Vagina (tissue), 2 donors: ENCODE measurements around the gene ZNF385B. TPM values are rescaled to one million over a fixed set of nuclear protein-coding genes. Genes with fewer than 3 reads are reported as not detected.

Experiments
- DNase-seq, 2 donors: peaks; one replicate each; pipeline ENCODE4 v3.0.0-alpha.2; 2017; ENCODE audit errors: extremely low spot score in 2 of 2
- H3K27ac ChIP-seq: fragments of 200-600 bp; sonication (generic); one replicate; pipeline ENCODE4 v1.5.1; 2019
- H3K27me3 ChIP-seq: fragments of 200-600 bp; sonication (generic); one replicate; pipeline ENCODE4 v1.5.1; 2019
- H3K36me3 ChIP-seq, 2 donors: fragments of 200-600 bp; sonication (generic); one replicate each; pipeline ENCODE4 v1.5.1; 2017 to 2019
- H3K4me1 ChIP-seq: fragments of 200-600 bp; sonication (generic); one replicate; pipeline ENCODE4 v1.5.1; 2019
- H3K4me3 ChIP-seq, 2 donors: fragments of 200-600 bp; sonication (generic); 1 replicate in 1 of 2; 2 replicates in 1 of 2; pipeline ENCODE4 v1.5.1; 2016 to 2019
- H3K9me3 ChIP-seq: fragments of 200-600 bp; sonication (generic); one replicate; pipeline ENCODE4 v1.5.1; 2019
- POLR2A ChIP-seq, 2 donors: fragments of 450-650 bp; IDR thresholded peaks; one replicate each; pipeline ENCODE4 v1.6.1; 2017; ENCODE audit warnings: antibody characterized with exemption in 2 of 2, mild to moderate bottlenecking in 2 of 2, moderate library complexity in 2 of 2
- POLR2AphosphoS5 ChIP-seq, 2 donors: sonication (generic); formaldehyde crosslinking; IDR thresholded peaks; one replicate each; pipeline ENCODE4 v1.9.0; 2017; ENCODE audit warnings: antibody characterized with exemption in 2 of 2, mild to moderate bottlenecking in 2 of 2, low read depth in 1 of 2; ENCODE audit not compliant: insufficient read depth in 1 of 2
- intact Hi-C: fragments of 100-400 bp; cut with DNase I; formaldehyde crosslinking; loops from one replicate; pipeline ENCODE4 v1.15.1; 2023
- total RNA-seq: library from RNA; depleted of rRNA; stranded (reverse); fragments of >200 nt; gene quantifications from one replicate; pipeline ENCODE4 v1.2.3, GENCODE V29; 2016
- TF ChIP-seq, protein P1 (sequence below), 3 experiments: fragments of 450-650 bp in 2 of 3; fragments of 200-600 bp in 1 of 3; sonication (generic) in 1 of 3; IDR thresholded peaks; one replicate each; pipeline ENCODE4 v1.5.1; 2017 to 2019; ENCODE audit warnings: antibody characterized with exemption in 3 of 3, mild to moderate bottlenecking in 2 of 3, moderate library complexity in 2 of 3

Gene ZNF385B
- total RNA-seq, 1 donor from 2014 or later: 11.5 TPM

- H3K27me3 ChIP-seq: no peaks in the 10 kb centered on the region
- intact Hi-C loops: no loop called here
- H3K27ac ChIP-seq: no peak overlapping the region
- H3K36me3 ChIP-seq: no peaks in the 10 kb centered on the region
- H3K9me3 ChIP-seq: no peaks in the 10 kb centered on the region
- no peak for TF ChIP-seq POLR2AphosphoS5 (IDR thresholded peaks at IDR 0.05; ENCODE audit: insufficient read depth in 1 of 2, low read depth in 1 of 2)
- TF ChIP-seq, protein P1, sequence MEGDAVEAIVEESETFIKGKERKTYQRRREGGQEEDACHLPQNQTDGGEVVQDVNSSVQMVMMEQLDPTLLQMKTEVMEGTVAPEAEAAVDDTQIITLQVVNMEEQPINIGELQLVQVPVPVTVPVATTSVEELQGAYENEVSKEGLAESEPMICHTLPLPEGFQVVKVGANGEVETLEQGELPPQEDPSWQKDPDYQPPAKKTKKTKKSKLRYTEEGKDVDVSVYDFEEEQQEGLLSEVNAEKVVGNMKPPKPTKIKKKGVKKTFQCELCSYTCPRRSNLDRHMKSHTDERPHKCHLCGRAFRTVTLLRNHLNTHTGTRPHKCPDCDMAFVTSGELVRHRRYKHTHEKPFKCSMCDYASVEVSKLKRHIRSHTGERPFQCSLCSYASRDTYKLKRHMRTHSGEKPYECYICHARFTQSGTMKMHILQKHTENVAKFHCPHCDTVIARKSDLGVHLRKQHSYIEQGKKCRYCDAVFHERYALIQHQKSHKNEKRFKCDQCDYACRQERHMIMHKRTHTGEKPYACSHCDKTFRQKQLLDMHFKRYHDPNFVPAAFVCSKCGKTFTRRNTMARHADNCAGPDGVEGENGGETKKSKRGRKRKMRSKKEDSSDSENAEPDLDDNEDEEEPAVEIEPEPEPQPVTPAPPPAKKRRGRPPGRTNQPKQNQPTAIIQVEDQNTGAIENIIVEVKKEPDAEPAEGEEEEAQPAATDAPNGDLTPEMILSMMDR (IDR thresholded peaks at IDR 0.05): no peak
- no peak for TF ChIP-seq POLR2A (IDR thresholded peaks at IDR 0.05)
- H3K4me3 ChIP-seq: no peak overlapping the region
- H3K4me1 ChIP-seq: no peaks in the 10 kb centered on the region
- DNase-seq: no peak
These were observed 159.8 kb downstream of the ZNF385B start for GRCh38 chr2:179701524-179702110.

GRCh38 chr2:179695486-179695885 lies 165.9 kb downstream of the ZNF385B start:
- Histone ChIP-seq H3K27me3 (no peaks in the 10 kb centered on the region), H3K4me3 (no peak overlapping the region), H3K9me3 (no peaks in the 10 kb centered on the region), H3K4me1 (no peaks in the 10 kb centered on the region), H3K27ac (no peak overlapping the region), H3K36me3 (no peaks in the 10 kb centered on the region)
- no peak for TF ChIP-seq POLR2AphosphoS5 (IDR thresholded peaks at IDR 0.05; ENCODE audit: insufficient read depth in 1 of 2, low read depth in 1 of 2)
- TF ChIP-seq, protein P1 (IDR thresholded peaks at IDR 0.05): no peak
- no peak for DNase-seq
- intact Hi-C loops: no loop called here

- Histone ChIP-seq H3K36me3 (no peaks in the 10 kb centered on the region), H3K4me3 (no peak overlapping the region), H3K27ac (no peak overlapping the region), H3K9me3 (no peaks in the 10 kb centered on the region), H3K4me1 (no peaks in the 10 kb centered on the region), H3K27me3 (no peaks in the 10 kb centered on the region)
- intact Hi-C loops: no loop called here
- DNase-seq: no peak
- no peak for TF ChIP-seq POLR2AphosphoS5 (IDR thresholded peaks at IDR 0.05; ENCODE audit: insufficient read depth in 1 of 2, low read depth in 1 of 2)
- TF ChIP-seq, protein P1 (IDR thresholded peaks at IDR 0.05): no peak
- no peak for TF ChIP-seq POLR2A (IDR thresholded peaks at IDR 0.05)
These were observed 166.4 kb downstream of the ZNF385B start for GRCh38 chr2:179694963-179695362.

- no peak for DNase-seq
- intact Hi-C loops: no loop called here
- no peak for TF ChIP-seq POLR2AphosphoS5 (IDR thresholded peaks at IDR 0.05; ENCODE audit: insufficient read depth in 1 of 2, low read depth in 1 of 2)
- no peak for TF ChIP-seq POLR2A (IDR thresholded peaks at IDR 0.05)
- TF ChIP-seq, protein P1 (IDR thresholded peaks at IDR 0.05): no peak
- H3K27ac ChIP-seq: no peak overlapping the region
- no peaks in the 10 kb centered on the region for H3K36me3 ChIP-seq
- no peaks in the 10 kb centered on the region for H3K9me3 ChIP-seq
- no peak overlapping the region for H3K4me3 ChIP-seq
- H3K4me1 ChIP-seq: no peaks in the 10 kb centered on the region
- H3K27me3 ChIP-seq: no peaks in the 10 kb centered on the region
These were observed 168.8 kb downstream of the ZNF385B start for GRCh38 chr2:179692610-179693009.

DNA sequence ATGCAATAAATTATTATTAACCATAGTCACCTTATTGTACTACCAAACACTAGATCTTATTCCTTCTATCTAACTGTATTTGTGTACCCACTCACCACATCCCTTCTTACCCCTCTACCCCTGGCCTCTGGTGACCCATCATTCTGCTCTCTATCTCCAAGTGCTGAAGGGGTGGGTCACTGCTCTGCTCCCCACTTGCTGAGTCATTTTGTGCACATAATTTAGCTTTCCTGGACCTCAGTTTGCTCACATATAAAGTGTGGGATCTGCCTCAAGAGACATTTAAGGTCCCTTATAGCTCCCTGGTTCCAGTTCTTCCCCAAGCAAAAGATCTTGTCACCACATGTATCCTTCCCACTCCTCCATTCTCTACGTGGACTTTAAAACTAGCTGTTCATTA lies 169.4 kb downstream of the ZNF385B start:
- Histone ChIP-seq H3K36me3 (no peaks in the 10 kb centered on the region), H3K9me3 (no peaks in the 10 kb centered on the region), H3K27ac (no peak overlapping the region), H3K27me3 (no peaks in the 10 kb centered on the region), H3K4me1 (no peaks in the 10 kb centered on the region), H3K4me3 (no peak overlapping the region)
- TF ChIP-seq POLR2A (IDR thresholded peaks at IDR 0.05) (no peak), POLR2AphosphoS5 (IDR thresholded peaks at IDR 0.05; ENCODE audit: insufficient read depth in 1 of 2, low read depth in 1 of 2) (no peak)
- TF ChIP-seq, protein P1 (IDR thresholded peaks at IDR 0.05): no peak
- intact Hi-C loops: no loop called here
- DNase-seq: no peak
